OCI-LY3 (cell line): ENCODE data around the gene TMEM72.

ENCODE experiments used
- H2AFZ ChIP-seq: fragments of 200-600, 300-600 bp; shearing (Covaris generic); 2 replicates; pipeline ENCODE4 v1.6.0; 2014; ENCODE audit warnings: antibody characterized with exemption, low read depth, low read length
- H3K27ac ChIP-seq: fragments of 200-600, 300-600 bp; sonication (generic); 2 replicates; pipeline ENCODE4 v1.5.1; 2014; ENCODE audit warnings: mild to moderate bottlenecking, low read length, moderate library complexity, mixed read lengths
- H3K27me3 ChIP-seq: fragments of 200-600, 300-600 bp; sonication (generic); 2 replicates; pipeline ENCODE4 v1.6.1; 2014; ENCODE audit warnings: low read depth, low read length, mixed read lengths
- H3K36me3 ChIP-seq: fragments of 200-600, 300-600 bp; sonication (generic); replicated peaks from 2 replicates; pipeline ENCODE3; 2014; ENCODE audit warnings: low read depth, low read length, mixed read lengths
- H3K4me1 ChIP-seq: fragments of 300-600, 200-600 bp; sonication (generic); 2 replicates; pipeline ENCODE4 v1.6.1; 2014; ENCODE audit warnings: low read length, mixed read lengths
- H3K4me2 ChIP-seq: fragments of 200-600, 300-600 bp; sonication (generic); 2 replicates; pipeline ENCODE4 v1.6.1; 2014; ENCODE audit warnings: low read length, mixed read lengths
- H3K4me3 ChIP-seq: fragments of 300-600, 200-600 bp; sonication (generic); 2 replicates; pipeline ENCODE4 v1.5.1; 2014; ENCODE audit warnings: antibody characterized with exemption, mild to moderate bottlenecking, low read length, moderate library complexity
- H3K79me2 ChIP-seq: fragments of 300-600, 200-600 bp; shearing (Covaris generic); 2 replicates; pipeline ENCODE4 v1.6.1; 2014; ENCODE audit warnings: mild to moderate bottlenecking, low read length, mixed read lengths
- H3K9ac ChIP-seq: fragments of 300-600, 200-600 bp; shearing (Covaris generic); 2 replicates; pipeline ENCODE4 v1.6.0; 2014; ENCODE audit warnings: mild to moderate bottlenecking, low read length, moderate library complexity
- H3K9me3 ChIP-seq: fragments of 200-600, 300-600 bp; shearing (Covaris generic); 2 replicates; pipeline ENCODE4 v1.6.1; 2014; ENCODE audit warnings: low read length, mixed read lengths; ENCODE audit not compliant: insufficient read depth
- H4K20me1 ChIP-seq: fragments of 200-600, 300-600 bp; sonication (generic); 2 replicates; pipeline ENCODE4 v1.6.1; 2016; ENCODE audit warnings: low read length, mixed read lengths; ENCODE audit not compliant: insufficient read depth
- EZH2phosphoT487 ChIP-seq: fragments of 200-600 bp; shearing (Covaris generic); IDR thresholded peaks from 2 replicates; pipeline ENCODE4 v1.6.1; 2018; ENCODE audit warnings: antibody characterized with exemption, mixed run types, low read depth
- TF ChIP-seq, protein P1 (sequence below): fragments of 200-600, 300-600 bp; sonication (generic); IDR thresholded peaks from 2 replicates; pipeline ENCODE4 v1.5.1; 2014; ENCODE audit warnings: antibody characterized with exemption, low read length, low read depth

TMEM72 gene

DNA sequence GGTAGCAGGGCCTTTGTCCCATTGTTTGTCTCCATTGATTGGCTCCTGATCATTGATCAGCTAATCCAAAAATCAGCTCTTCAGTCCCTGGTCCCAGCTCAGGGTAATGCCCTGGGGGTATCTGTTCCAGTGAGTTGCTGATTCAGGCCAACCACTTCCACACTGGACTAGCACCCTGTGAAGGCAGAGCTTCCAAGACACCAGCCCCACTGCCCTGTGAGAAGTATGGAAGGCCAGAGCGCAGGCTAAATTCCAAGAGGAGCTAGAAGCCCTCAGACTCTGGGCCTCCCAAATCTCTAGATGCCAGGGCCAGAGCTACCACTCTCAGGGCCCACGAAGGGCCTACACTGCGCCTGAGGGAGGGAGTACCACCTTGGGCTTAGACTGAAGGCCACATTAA lies 10.4 kb downstream of the TMEM72 start:
- Histone ChIP-seq H4K20me1 (no peaks in the 10 kb centered on the region), H3K4me2 (no peak overlapping the region), H3K36me3 (no peaks in the 10 kb centered on the region), H3K4me3 (no peak overlapping the region), H3K9me3 (no peaks in the 10 kb centered on the region), H3K9ac (no peak overlapping the region), H2AFZ (no peak overlapping the region), H3K27me3 (no peaks in the 10 kb centered on the region), H3K79me2 (no peaks in the 10 kb centered on the region), H3K4me1 (peaks cover 3% of the 10 kb centered on the region; the same call in 1 of the 2 replicates), H3K27ac (no peak overlapping the region)
- TF ChIP-seq, protein P1, sequence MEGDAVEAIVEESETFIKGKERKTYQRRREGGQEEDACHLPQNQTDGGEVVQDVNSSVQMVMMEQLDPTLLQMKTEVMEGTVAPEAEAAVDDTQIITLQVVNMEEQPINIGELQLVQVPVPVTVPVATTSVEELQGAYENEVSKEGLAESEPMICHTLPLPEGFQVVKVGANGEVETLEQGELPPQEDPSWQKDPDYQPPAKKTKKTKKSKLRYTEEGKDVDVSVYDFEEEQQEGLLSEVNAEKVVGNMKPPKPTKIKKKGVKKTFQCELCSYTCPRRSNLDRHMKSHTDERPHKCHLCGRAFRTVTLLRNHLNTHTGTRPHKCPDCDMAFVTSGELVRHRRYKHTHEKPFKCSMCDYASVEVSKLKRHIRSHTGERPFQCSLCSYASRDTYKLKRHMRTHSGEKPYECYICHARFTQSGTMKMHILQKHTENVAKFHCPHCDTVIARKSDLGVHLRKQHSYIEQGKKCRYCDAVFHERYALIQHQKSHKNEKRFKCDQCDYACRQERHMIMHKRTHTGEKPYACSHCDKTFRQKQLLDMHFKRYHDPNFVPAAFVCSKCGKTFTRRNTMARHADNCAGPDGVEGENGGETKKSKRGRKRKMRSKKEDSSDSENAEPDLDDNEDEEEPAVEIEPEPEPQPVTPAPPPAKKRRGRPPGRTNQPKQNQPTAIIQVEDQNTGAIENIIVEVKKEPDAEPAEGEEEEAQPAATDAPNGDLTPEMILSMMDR, result no peak
- TF ChIP-seq EZH2phosphoT487, result no peak

DNA sequence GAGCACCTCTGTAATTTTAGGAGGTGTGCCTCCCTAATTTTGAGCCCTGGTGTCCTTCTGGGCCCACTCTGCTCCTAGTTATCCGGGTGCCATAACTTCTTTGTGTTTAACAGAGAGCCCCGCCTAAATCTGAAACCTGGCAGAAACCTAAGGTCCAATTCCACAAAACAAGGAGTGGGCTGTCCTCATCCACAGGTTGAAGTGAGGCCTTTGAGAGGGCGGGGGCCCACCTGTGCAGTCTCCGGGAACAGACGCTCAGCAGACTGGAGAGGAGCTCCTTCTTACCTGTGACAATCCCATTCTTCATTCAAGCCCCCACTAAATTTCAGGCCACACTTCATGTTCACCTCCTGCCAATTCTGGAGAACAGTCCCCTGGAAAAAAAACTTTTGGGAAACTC lies 10.9 kb downstream of the TMEM72 start:
- no peak overlapping the region for H3K27ac ChIP-seq
- no peaks in the 10 kb centered on the region for H3K27me3 ChIP-seq
- TF ChIP-seq, protein P1, result no peak
- TF ChIP-seq EZH2phosphoT487, result no peak

DNA sequence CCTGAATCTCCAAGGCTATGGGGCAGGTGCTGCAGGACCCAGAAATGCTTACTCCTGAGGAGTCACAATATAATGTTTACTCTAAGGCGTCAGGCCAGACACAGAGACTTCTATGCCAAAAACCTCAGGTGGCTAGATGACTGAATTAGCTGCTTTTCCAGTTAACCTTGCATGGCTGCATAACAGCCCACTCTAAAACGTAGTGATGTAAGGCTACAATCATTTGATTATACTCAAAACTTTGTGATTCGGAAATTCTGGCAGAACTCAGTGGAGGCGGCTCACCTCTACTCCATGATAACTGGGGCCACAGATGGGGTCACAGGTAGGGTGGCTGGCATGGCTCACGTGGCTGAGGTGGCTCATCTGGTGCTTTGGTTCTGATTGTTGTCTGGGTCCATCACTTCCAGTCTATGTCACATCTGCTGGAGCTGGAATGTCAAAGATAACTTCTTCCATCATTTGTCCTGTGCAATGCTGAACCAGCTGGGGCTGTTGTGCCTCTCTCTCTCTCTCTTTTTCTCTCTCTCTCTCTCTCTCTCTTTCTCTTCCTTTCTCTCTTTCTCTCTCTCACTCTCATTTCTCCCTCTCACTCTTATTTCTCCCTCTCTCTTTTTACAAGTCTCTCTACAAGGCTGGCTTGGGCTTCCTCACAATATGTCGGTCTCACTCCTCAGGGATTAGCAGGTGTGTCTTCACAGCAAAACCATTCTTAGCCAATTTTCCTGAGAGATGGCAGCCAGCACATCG lies 11.8 kb downstream of the TMEM72 start:
- Histone ChIP-seq H3K4me2 (no peak overlapping the region), H3K27me3 (no peaks in the 10 kb centered on the region), H3K27ac (no peak overlapping the region), H3K9ac (no peak overlapping the region), H3K4me3 (no peak overlapping the region), H3K79me2 (no peaks in the 10 kb centered on the region), H4K20me1 (no peaks in the 10 kb centered on the region), H3K36me3 (no peaks in the 10 kb centered on the region), H2AFZ (no peak overlapping the region), H3K4me1 (peaks cover 3% of the 10 kb centered on the region; the same call in 1 of the 2 replicates), H3K9me3 (no peaks in the 10 kb centered on the region)
- TF ChIP-seq, protein P1, result no peak
- TF ChIP-seq EZH2phosphoT487, result no peak

More for the DNA sequence above, 10.9 kb downstream of the TMEM72 start:
- H3K4me1 ChIP-seq, result peaks cover 3% of the 10 kb centered on the region; the same call in 1 of the 2 replicates
- H3K9ac ChIP-seq, result no peak overlapping the region
- H3K4me2 ChIP-seq, result no peak overlapping the region
- no peak overlapping the region for H2AFZ ChIP-seq
- no peaks in the 10 kb centered on the region for H3K79me2 ChIP-seq
- no peaks in the 10 kb centered on the region for H3K9me3 ChIP-seq
- no peaks in the 10 kb centered on the region for H4K20me1 ChIP-seq
- no peaks in the 10 kb centered on the region for H3K36me3 ChIP-seq
- H3K4me3 ChIP-seq, result no peak overlapping the region

DNA sequence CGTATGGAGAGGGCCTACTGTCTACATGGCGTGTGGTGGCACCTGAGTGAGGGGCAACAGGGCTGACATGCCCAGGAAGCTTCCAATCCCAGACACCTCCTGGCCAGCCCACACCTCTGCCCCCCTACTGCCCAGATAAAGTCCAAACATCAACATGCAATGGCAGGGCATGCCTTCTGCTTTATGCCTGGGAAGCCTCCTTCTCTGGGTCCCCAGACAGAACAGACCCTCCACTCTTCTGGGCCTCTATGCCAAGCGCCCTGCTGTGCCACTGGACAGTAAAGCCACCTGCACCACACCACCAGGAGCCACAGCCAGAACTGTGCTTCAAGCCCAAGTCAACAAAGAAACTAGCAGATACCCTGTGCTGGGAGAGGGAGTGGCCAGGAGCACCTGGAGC lies 12.5 kb downstream of the TMEM72 start:
- Histone ChIP-seq H3K27me3 (no peaks in the 10 kb centered on the region), H3K36me3 (no peaks in the 10 kb centered on the region), H3K9ac (no peak overlapping the region), H3K4me3 (no peak overlapping the region), H2AFZ (no peak overlapping the region), H3K9me3 (no peaks in the 10 kb centered on the region), H3K4me1 (peaks cover 3% of the 10 kb centered on the region; the same call in 1 of the 2 replicates), H3K4me2 (no peak overlapping the region), H3K79me2 (no peaks in the 10 kb centered on the region), H4K20me1 (no peaks in the 10 kb centered on the region), H3K27ac (no peak overlapping the region)
- TF ChIP-seq, protein P1, result no peak
- TF ChIP-seq EZH2phosphoT487, result no peak
